Measurements from ENCODE around the gene IDH3G. TPM values are rescaled to one million over a fixed set of nuclear protein-coding genes. Genes with fewer than 3 reads are reported as not detected.
"Not testable (repeated sequence)": the region's sequence is repeated elsewhere in the genome, so short reads cannot be mapped to it uniquely, and the experiment has no call there.

The IDH3G gene
- total and polyA plus RNA-seq, 2 donors (not counting 3 experiments of a cell fraction or from before 2014, with no cell fraction given): 57.7 to 116 TPM

DNA sequence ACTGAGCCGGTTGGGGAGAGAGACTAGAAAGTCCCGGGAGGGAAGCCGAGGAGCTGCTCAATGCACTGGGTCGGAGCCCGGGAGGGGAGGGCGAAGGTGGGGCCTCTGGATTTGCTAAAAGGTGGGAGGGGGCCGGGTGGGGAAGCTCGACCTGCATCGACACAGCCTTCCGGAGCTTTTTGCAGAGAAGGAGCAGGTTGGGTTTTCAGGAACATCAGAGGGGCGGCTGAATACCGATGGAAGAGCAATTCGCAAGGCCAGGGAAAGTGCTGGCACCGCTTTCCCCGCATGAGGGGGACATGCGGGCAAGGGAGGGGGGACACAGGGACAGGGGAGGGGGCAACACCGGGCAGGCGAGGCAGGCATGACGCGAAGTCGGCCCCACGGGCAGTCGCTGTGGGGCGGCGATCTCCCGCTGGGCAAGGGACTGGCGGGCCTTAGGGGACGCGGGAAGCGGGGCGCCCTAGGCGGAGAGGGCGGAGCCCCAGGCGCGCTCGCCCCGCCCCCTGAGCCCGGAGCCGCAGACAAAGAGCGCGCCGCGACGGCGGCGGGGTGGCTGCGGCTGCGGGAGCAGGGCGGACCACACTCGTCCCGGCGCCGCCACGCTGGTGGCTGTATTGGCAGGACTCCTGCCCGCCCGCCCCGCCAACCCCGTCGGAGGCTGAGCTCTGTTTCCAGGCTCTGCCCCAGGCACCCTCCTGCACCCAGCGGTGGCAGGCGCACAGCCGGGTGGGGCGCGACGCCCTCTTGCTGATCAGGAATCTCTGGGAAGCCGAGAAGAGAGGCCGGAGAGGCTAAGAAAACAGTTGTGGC is 24.6 kb upstream of the IDH3G start:
- intact Hi-C loops (cut with micrococcal nuclease): loop anchor here (10.0 kb wide), 1 partner anchor 66 kb away; the partner anchor contains the start of gene L1CAM
- dilution Hi-C loops (cut with MboI; ENCODE audit: extremely low pct_ligation_motif_present, low sequenced_read_pairs): no loop called here
- DNase-seq (ENCODE audit: low read depth, low spot score): peak; percentile 23

DNA sequence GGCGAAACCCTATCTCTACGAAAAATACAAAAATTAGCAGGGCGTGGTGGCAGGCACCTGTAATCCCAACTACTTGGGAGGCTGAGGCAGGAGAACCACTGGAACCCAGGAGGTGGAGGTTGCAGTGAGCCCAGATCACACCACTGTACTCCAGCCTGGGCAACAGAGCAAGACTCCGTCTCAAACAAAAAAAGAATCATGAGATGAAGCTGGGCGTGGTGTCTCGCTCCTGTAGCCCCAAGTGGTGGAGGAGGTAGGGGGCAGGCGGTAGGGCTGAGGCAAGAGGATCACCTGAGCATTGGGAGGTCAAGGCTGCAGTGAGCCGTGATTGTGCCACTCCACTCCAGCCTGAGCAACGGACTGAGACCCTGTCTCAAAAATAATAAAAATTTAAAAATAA is 23.9 kb upstream of the IDH3G start:
- H3K9me3 ChIP-seq (replicated peaks; ENCODE audit: control insufficient read depth, insufficient read depth, low read length); dilution Hi-C loops (cut with MboI; ENCODE audit: extremely low pct_ligation_motif_present, low sequenced_read_pairs); FAIRE-seq; DNase-seq (ENCODE audit: low read depth, low spot score); H3K9me1 ChIP-seq (replicated peaks; ENCODE audit: control insufficient read depth, extremely low read depth, insufficient read depth, low read length); POLR2A ChIA-PET; H3K4me3 ChIP-seq (replicated peaks in 1 of 3; ENCODE audit: insufficient read depth in 1 of 3, low read depth in 1 of 3, low read length in 3 of 3); H3K27me3 ChIP-seq (ENCODE audit: control insufficient read depth in 2 of 2, insufficient read depth in 2 of 2, low read length in 2 of 2); H3K4me2 ChIP-seq (ENCODE audit: insufficient read depth, low read length); H2AFZ ChIP-seq (ENCODE audit: low read depth, low read length); H3K9ac ChIP-seq (replicated peaks; ENCODE audit: extremely low read depth, insufficient read depth, low read length); H3K4me1 ChIP-seq (ENCODE audit: control insufficient read depth, extremely low read depth, insufficient read depth, low read length); H4K20me1 ChIP-seq (replicated peaks; ENCODE audit: control insufficient read depth, extremely low read depth, insufficient read depth, low read length); BruUV-seq (replicated peaks); H3K36me3 ChIP-seq (ENCODE audit: control insufficient read depth in 2 of 2, extremely low read depth in 1 of 2, insufficient read depth in 2 of 2, low read length in 2 of 2); H3K79me2 ChIP-seq (ENCODE audit: control insufficient read depth, insufficient read depth, low read length); H3K27ac ChIP-seq (ENCODE audit: insufficient read depth, low read depth, low read length): not testable (repeated sequence)
- intact Hi-C loops (cut with micrococcal nuclease): loop anchor here (10.0 kb wide), 1 partner anchor 67 kb away; the partner anchor contains the start of gene L1CAM
- CTCF ChIA-PET: interaction anchor here (0.6 kb wide), 1 partner anchor 58 kb away, joined by 4 read pairs; no protein-coding TSS in a partner anchor

More for the DNA sequence above, 24.6 kb upstream of the IDH3G start:
- Histone ChIP-seq H3K9ac (replicated peaks; ENCODE audit: extremely low read depth, insufficient read depth, low read length) (no peak overlapping the region), H4K20me1 (replicated peaks; ENCODE audit: control insufficient read depth, extremely low read depth, insufficient read depth, low read length) (no peaks in the 10 kb centered on the region), H3K36me3 (ENCODE audit: control insufficient read depth in 2 of 2, extremely low read depth in 1 of 2, insufficient read depth in 2 of 2, low read length in 2 of 2) (no peaks in the 10 kb centered on the region), H3K27ac (ENCODE audit: insufficient read depth, low read depth, low read length) (no peak overlapping the region), H3K79me2 (ENCODE audit: control insufficient read depth, insufficient read depth, low read length) (no peaks in the 10 kb centered on the region), H3K4me1 (ENCODE audit: control insufficient read depth, extremely low read depth, insufficient read depth, low read length) (peaks cover 4% of the 10 kb centered on the region), H2AFZ (ENCODE audit: low read depth, low read length) (peak overlapping the region; percentile 54), H3K4me3 (replicated peaks in 1 of 3; ENCODE audit: insufficient read depth in 1 of 3, low read depth in 1 of 3, low read length in 3 of 3) (peak overlapping the region in 1 of 3 experiments; percentile 35), H3K9me1 (replicated peaks; ENCODE audit: control insufficient read depth, extremely low read depth, insufficient read depth, low read length) (no peaks in the 10 kb centered on the region), H3K9me3 (replicated peaks; ENCODE audit: control insufficient read depth, insufficient read depth, low read length) (no peaks in the 10 kb centered on the region), H3K27me3 (ENCODE audit: control insufficient read depth in 2 of 2, insufficient read depth in 2 of 2, low read length in 2 of 2) (no peaks in the 10 kb centered on the region), H3K4me2 (ENCODE audit: insufficient read depth, low read length) (peak overlapping the region; percentile 42)
- TF ChIP-seq EZH2 (IDR thresholded peaks at IDR 0.05; ENCODE audit: borderline replicate concordance, low read depth, low read length, severe bottlenecking): no peak
- TF ChIP-seq JUN (IDR thresholded peaks at IDR 0.05; ENCODE audit: borderline replicate concordance, insufficient read depth, insufficient read length, low read depth): no peak
- TF ChIP-seq MYC (IDR thresholded peaks at IDR 0.05; ENCODE audit: low read depth, low read length): no peak
- TF ChIP-seq, protein P1, sequence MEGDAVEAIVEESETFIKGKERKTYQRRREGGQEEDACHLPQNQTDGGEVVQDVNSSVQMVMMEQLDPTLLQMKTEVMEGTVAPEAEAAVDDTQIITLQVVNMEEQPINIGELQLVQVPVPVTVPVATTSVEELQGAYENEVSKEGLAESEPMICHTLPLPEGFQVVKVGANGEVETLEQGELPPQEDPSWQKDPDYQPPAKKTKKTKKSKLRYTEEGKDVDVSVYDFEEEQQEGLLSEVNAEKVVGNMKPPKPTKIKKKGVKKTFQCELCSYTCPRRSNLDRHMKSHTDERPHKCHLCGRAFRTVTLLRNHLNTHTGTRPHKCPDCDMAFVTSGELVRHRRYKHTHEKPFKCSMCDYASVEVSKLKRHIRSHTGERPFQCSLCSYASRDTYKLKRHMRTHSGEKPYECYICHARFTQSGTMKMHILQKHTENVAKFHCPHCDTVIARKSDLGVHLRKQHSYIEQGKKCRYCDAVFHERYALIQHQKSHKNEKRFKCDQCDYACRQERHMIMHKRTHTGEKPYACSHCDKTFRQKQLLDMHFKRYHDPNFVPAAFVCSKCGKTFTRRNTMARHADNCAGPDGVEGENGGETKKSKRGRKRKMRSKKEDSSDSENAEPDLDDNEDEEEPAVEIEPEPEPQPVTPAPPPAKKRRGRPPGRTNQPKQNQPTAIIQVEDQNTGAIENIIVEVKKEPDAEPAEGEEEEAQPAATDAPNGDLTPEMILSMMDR (IDR thresholded peaks at IDR 0.05; ENCODE audit: extremely low read depth in 1 of 2, insufficient read depth in 1 of 2, low read depth in 1 of 2, low read length in 2 of 2): no peak
- TF ChIP-seq POLR2AphosphoS5 (IDR thresholded peaks at IDR 0.05; ENCODE audit: insufficient read depth, low read depth, low read length): no peak
- no peak for TF ChIP-seq POLR2A (IDR thresholded peaks at IDR 0.05; ENCODE audit: low read depth, low read length)
- TF ChIP-seq, protein P2, sequence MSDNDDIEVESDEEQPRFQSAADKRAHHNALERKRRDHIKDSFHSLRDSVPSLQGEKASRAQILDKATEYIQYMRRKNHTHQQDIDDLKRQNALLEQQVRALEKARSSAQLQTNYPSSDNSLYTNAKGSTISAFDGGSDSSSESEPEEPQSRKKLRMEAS (IDR thresholded peaks at IDR 0.05; ENCODE audit: insufficient read depth, insufficient read length): no peak
- TF ChIP-seq FOS (IDR thresholded peaks at IDR 0.05; ENCODE audit: borderline replicate concordance, insufficient read depth, low read length): no peak
- no peak for TF ChIP-seq GATA2 (IDR thresholded peaks at IDR 0.05; ENCODE audit: insufficient read depth, insufficient read length, low read depth, low read length)
- ChIA-PET POLR2A (no interaction called here), CTCF (interaction anchor here (0.6 to 1.0 kb wide), 3 partner anchors 8 to 130 kb away, joined by 3 to 4 read pairs (median 4); no protein-coding TSS in a partner anchor)
- FAIRE-seq: peak; percentile 57
- no TSS peak for BruUV-seq (replicated peaks)

Data from endothelial cell of umbilical vein (primary cell).